Measurements from ENCODE around the gene DRG2.

- TF ChIP-seq CTCF (tag by site-specific recombination; IDR thresholded peaks at IDR 0.05) (no peak), ZNF449 (tag by site-specific recombination; IDR thresholded peaks at IDR 0.05) (no peak), FEZF1 (tag by site-specific recombination; IDR thresholded peaks at IDR 0.05) (no peak), TCF7L2 (IDR thresholded peaks at IDR 0.05; ENCODE audit: borderline replicate concordance, low read depth, low read length) (no peak), REPIN1 (tag by site-specific recombination; IDR thresholded peaks at IDR 0.05; ENCODE audit: low read depth) (no peak), ZNF785 (tag by site-specific recombination; IDR thresholded peaks at IDR 0.05) (no peak), ZBTB7A (tag by site-specific recombination; IDR thresholded peaks at IDR 0.05; ENCODE audit: low read depth) (no peak), HOXA7 (CRISPR knock-in tag; IDR thresholded peaks at IDR 0.05; ENCODE audit: borderline replicate concordance) (no peak)
Measured at GRCh38 chr17:18139092-18139491, 51.3 kb downstream of the DRG2 start.

All from HEK293 (cell line).